Body of pancreas (tissue), 4 donors: ENCODE results near the gene KIF12.

Experiments used
- POLR2A ChIP-seq, 3 donors: fragments of 450-650 bp; IDR thresholded peaks; one replicate each; pipeline ENCODE4 v1.6.1; 2016; ENCODE audit warnings: antibody characterized with exemption in 3 of 3, mild to moderate bottlenecking in 2 of 3
- TF ChIP-seq, protein P1 (sequence below), 7 experiments: fragments of 450-650 bp in 4 of 7; fragments of 200-600 bp in 3 of 7; sonication (generic) in 3 of 7; IDR thresholded peaks; one replicate each; pipeline ENCODE4 v1.5.1; 2016 to 2019; ENCODE audit warnings: antibody characterized with exemption in 7 of 7

DNA sequence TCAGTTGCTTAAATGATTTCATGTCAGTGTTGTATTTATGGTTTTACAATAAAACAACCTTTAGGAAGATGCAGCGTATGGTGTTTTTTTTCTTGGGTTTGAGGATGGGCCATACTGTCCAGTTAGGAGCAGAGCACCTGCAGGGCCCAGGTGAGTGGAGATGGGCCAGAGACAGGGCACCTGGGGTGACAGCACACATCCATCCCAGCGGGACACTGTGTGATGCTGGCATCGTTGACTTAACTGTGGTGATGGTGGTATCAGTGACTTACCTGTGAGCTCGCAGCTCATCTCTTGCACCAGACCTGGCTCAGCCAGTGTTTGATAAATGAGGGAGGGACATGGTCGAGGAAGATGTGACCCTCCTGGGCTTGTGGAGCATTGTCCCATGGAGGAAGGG lies 42.6 kb downstream of the KIF12 start:
- TF ChIP-seq, protein P1, sequence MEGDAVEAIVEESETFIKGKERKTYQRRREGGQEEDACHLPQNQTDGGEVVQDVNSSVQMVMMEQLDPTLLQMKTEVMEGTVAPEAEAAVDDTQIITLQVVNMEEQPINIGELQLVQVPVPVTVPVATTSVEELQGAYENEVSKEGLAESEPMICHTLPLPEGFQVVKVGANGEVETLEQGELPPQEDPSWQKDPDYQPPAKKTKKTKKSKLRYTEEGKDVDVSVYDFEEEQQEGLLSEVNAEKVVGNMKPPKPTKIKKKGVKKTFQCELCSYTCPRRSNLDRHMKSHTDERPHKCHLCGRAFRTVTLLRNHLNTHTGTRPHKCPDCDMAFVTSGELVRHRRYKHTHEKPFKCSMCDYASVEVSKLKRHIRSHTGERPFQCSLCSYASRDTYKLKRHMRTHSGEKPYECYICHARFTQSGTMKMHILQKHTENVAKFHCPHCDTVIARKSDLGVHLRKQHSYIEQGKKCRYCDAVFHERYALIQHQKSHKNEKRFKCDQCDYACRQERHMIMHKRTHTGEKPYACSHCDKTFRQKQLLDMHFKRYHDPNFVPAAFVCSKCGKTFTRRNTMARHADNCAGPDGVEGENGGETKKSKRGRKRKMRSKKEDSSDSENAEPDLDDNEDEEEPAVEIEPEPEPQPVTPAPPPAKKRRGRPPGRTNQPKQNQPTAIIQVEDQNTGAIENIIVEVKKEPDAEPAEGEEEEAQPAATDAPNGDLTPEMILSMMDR (IDR thresholded peaks at IDR 0.05), result no peak
- TF ChIP-seq POLR2A (IDR thresholded peaks at IDR 0.05), result no peak
